Activated CD4-positive, alpha-beta T cell treated with anti-CD3 and anti-CD28 coated beads, Interleukin-2, amount 50 U/mL, for 24 hours (primary cell): Measurements from ENCODE around the gene OR4N2.
"Not testable (repeated sequence)": the region's sequence is repeated elsewhere in the genome, so short reads cannot be mapped to it uniquely, and the experiment has no call there.

Experiments used
- DNase-seq, 2 donors: peaks; one replicate each; pipeline ENCODE4 v3.0.0-alpha.2; 2020; ENCODE audit warnings: low read depth in 1 of 2, low spot score in 1 of 2

Gene OR4N2

DNA sequence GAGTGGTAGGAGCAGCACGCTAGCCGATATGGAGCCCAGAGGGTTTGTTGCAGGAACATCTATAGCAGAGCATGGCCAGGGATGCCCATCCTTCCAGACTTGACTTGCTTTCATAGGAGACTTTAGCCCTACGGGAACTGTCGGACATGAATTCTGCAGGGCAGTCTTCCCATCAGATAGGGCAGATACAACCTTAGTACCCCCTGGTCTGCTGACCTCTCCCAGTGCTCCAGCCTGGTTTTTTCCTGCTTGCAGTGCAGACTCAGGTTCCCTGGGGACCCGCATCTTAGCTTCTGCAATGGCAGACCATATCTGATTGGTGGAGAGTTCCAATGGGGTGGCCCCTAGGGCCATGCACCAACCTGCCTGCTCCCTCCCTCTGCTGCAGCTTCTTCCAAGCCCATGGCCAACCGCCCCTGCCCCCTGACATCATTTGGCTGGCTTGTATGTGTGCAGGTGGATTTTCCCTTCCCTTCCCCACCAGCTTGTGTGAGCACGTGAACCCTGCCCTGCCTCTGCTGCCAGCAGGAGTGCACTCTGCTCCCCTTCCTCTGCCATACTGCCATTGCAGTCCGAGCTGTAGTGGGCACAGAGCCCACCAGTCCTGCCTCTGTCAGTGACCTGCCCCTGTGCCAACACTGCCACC is 30.8 kb downstream of the OR4N2 start:
- not testable (repeated sequence) for DNase-seq

DNA sequence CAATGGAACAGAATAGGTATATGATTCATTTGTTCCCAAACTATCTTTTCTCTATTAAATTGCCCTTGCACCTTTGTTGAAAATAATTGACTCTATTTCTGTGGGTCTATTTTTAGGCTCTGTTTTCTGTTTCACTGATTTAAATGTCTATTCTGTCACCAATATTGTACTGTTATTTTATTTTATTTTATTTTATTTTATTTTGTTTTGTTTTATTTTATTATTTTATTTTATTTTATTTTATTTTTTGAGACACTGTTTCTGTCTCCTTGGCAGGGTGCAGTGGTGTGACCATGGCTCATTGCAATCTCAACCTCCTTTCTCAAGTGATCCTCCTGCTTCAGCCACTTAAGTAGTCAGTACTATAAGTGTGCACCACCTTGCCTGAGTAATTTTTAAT is 34.9 kb downstream of the OR4N2 start:
- no peak for DNase-seq

DNA sequence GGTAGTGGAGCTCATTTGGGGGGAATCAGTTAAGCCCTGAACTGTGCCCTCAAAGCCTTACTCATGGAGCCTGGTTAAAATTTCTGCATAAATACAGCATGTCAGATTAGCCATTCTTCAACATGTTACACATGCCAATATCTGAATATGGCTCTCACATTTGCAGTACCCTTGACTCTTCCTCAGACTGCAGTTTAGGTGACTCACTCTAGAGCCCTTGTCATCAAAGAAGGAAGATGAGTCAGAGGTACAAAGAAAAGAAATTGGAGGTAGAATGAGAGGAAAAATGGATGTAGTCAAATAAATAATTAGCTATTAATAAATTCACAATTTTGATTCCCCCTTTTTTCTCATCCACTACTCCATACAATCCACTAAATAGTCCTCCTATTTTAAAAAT is 47.8 kb downstream of the OR4N2 start:
- DNase-seq, result no peak

DNA sequence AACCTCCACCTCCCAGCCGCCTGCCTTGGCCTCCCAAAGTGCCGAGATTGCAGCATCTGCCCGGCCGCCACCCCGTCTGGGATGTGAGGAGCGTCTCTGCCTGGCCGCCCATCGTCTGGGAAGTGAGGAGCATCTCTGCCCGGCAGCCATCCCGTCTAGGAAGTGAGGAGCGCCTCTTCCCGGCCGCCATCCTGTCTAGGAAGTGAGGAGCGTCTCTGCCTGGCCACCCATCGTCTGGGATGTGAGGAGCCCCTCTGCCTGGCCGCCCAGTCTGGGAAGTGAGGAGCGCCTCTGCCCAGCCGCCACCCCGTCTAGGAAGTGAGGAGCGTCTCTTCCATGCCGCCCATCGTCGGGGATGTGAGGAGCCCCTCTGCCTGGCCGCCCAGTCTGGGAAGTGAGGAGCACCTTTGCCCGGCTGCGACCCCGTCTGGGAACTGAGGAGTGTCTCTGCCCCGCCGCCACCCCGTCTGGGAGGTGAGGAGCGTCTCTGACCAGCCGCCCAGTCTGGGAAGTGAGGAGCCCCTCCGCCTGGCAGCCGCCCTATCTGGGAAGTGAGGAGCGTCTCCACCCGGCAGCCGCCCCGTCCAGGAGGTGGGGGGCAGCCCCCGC is 62.6 kb downstream of the OR4N2 start:
- not testable (repeated sequence) for DNase-seq

DNA sequence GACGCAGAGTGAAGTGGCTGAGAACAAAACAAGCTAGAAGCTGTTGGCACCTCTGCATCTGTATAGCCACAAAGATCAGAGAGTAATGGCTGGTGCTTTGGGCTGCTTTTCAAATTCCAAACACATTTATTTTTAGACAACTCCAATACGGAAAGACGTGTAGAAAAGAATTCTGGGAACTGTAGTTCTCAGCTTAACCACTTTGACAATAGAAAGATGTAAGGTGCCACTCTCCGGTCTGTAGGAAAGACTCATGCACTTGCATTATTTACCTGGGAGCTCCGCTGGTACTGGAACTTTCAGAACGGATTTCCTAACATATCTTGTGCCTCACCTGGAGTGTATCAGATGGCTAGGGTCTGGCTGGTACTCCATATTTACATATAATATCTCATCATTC is 69.6 kb downstream of the OR4N2 start:
- no peak for DNase-seq

DNA sequence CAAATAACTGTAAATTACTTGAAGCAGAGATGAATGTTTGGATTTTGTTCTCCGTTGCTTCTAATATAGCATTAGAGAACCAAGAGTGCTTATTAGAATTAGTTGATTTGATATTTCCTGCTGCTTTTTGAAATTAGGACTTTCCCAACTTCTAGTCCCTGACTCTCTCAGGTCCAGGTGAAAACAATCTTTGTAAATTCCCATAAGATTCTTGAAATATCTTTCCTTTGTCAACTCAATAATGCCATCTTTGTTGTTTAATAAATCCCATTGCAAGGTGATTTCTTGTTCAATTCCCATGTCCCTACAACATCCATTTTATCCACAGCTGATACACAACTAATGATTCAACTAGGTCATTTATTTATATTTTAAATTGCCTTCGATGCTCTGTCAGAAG is 71.3 kb downstream of the OR4N2 start, which contains the start of gene OR4K2:
Gene OR4K2, plus strand, starts transcription at position 301 of the 400 bp plus-strand sequence. CDS start 1,126 bp downstream, outside the sequence.
- no peak for DNase-seq

DNA sequence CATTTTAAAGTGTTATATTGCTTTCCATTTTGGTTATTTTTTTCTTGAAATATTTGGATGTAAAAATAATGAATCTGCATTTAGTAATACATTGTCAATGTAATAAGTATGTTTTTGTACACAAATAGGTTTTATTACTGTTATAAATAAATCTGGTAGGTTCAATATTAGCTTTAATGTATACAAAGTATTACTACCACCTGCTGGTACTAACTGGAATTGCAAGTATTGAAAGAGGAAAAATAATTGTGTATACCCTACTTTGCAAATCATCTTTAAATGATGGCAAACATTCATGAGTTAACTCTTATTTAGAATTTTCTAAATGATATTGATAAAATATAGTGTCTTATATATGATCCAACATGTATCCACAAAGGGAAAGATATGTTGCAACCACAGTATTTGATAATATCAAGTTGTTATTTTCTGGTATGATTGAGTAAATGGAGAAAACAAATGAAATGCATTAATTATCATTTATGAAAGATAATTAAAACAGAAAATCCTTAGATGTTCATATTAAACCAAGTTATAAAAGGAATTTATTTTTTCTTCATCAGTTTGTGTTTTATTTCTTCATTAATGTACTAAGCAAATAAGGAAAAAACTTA is 74.6 kb downstream of the OR4N2 start:
- no peak for DNase-seq
